Amygdala (tissue), 56 donors: ENCODE measurements around the gene NTRK3.

ENCODE experiments used
- DNase-seq, 56 donors: peaks; one replicate each; lab custom pipeline; 2025; lab: John Stamatoyannopoulos, UW

The NTRK3 gene

GRCh38 chr15:88190232-88190631, 66.3 kb downstream of the NTRK3 start:
- no peak for DNase-seq

GRCh38 chr15:88188300-88188699, 68.2 kb downstream of the NTRK3 start:
- no peak for DNase-seq

- peak in 14 of 56 donors; percentile 5 to 68 (median 23) for DNase-seq
Observed at GRCh38 chr15:88187195-88187594, 69.3 kb downstream of the NTRK3 start.

- no peak for DNase-seq
Observed at GRCh38 chr15:88185584-88185983, 71.0 kb downstream of the NTRK3 start.

- DNase-seq: no peak
Observed at GRCh38 chr15:88181613-88182012, 74.9 kb downstream of the NTRK3 start.

GRCh38 chr15:88179562-88179961, 77.0 kb downstream of the NTRK3 start:
- DNase-seq: no peak

GRCh38 chr15:88178631-88179030, 77.9 kb downstream of the NTRK3 start:
- DNase-seq: no peak

GRCh38 chr15:88177451-88177850, 79.1 kb downstream of the NTRK3 start:
- no peak for DNase-seq

- DNase-seq: no peak
Observed at GRCh38 chr15:88174571-88174970, 82.0 kb downstream of the NTRK3 start.

- DNase-seq: no peak
Observed at GRCh38 chr15:88166082-88166993, 90.2 kb downstream of the NTRK3 start.

GRCh38 chr15:88161636-88162035, 94.9 kb downstream of the NTRK3 start:
- no peak for DNase-seq

GRCh38 chr15:88155310-88155709, 101.2 kb downstream of the NTRK3 start:
- no peak for DNase-seq

GRCh38 chr15:88152672-88153071, 103.9 kb downstream of the NTRK3 start:
- DNase-seq: no peak

GRCh38 chr15:88147760-88148159, 108.8 kb downstream of the NTRK3 start:
- no peak for DNase-seq

GRCh38 chr15:88144921-88145653, 111.5 kb downstream of the NTRK3 start:
- DNase-seq: no peak

- no peak for DNase-seq
Observed at GRCh38 chr15:88142121-88142520, 114.4 kb downstream of the NTRK3 start.

GRCh38 chr15:88141269-88141889, 115.2 kb downstream of the NTRK3 start:
- DNase-seq: no peak

GRCh38 chr15:88140398-88140797, 116.1 kb downstream of the NTRK3 start:
- DNase-seq: no peak

- DNase-seq: no peak
Observed at GRCh38 chr15:88139936-88140335, 116.6 kb downstream of the NTRK3 start.

GRCh38 chr15:88133795-88134194, 122.7 kb downstream of the NTRK3 start:
- no peak for DNase-seq

GRCh38 chr15:88132499-88132898, 124.0 kb downstream of the NTRK3 start:
- DNase-seq: no peak
